Measurements from ENCODE around the gene SMTN.
A peak's percentile ranks its signal among the peaks of the same experiment; 100 is the strongest.

SMTN gene

DNA sequence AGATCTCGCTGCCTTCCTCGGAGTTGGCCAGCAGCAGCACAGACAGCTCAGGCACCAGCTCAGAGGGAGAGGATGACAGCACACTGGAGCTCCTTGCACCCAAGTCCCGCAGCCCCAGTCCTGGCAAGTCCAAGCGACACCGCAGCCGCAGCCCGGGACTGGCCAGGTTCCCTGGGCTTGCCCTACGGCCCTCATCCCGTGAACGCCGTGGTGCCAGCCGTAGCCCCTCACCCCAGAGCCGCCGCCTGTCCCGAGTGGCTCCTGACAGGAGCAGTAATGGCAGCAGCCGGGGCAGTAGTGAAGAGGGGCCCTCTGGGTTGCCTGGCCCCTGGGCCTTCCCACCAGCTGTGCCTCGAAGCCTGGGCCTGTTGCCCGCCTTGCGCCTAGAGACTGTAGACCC, 52.8 kb downstream of the SMTN start:
- DNase-seq: no peak

DNA sequence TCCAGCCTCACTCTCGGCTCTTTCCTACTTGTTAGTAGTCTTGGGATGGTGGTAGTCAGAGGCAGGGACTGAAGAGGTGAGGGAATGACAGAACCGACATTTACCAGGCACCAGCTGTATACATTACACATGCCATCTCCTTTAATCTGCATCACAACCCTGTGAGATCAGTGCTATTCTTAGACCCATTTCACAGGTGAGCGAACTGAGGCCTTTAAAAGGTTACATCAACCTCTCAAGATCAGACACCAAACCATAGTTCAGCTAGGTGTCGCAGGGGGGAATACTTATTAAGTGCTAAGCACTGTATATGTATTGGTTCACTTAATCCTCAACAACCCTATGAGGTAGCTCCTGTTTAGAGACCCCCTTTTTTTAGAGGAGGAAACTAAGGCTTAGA, 53.6 kb downstream of the SMTN start:
- no peak for DNase-seq

DNA sequence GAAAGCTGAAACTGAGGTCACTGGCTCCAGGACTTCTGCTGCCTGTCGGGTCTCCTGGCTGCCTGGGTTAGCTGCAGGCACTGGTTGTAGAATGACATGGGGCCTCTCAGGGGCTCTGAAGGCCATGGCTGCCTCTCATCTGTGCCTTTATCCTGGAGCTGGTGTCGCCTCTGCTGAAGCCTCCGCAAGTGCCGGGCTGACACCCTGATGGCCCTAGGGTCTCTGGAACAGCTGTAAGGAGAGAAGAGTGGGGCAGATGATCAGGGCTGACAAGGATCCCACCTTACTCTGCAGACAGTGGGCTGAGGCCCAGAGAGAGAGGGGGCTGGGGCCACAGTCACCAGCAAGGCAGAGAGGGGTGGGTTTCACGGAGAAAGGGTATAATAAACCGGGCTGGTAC, 54.6 kb downstream of the SMTN start:
- DNase-seq: no peak

DNA sequence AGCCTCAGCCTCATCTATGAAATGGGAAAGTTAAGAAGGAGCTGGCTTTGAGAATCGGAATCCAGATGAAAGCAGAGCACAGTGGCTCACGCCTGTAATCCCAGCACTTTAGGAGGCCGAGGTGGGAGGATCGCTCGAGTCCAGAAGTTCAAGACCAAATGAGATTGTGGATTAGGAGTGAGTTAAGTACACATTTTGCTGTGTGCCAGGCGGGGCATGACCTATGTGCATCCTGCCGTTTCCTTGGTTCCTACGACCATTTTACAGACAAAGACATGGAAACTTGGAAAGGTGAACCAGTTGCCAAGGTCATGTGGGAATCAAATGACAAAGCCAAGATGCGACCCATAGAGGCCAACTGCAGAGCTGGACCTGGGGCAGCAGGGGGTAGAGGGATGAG, 55.0 kb downstream of the SMTN start:
- no peak for DNase-seq

DNA sequence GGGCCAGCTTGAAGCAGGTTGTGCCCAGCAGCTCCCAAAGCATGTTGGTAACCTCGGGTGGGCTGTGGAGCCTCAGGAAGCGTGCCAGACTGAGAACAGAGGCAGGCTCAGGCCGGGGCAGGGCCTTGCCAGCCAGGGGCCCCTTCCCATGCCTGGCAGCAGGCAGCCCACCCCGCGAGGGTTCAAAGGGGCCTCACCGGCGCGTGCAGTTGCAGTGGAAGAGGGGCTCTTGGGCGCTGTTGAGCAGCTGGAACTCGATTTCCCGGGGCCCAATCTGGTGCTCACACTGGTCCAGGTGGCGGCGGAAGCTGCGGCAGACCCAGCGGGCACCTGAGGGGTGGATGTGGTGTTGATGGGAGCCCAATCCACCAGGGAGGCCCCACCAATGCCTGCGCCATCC, 55.6 kb downstream of the SMTN start:
- DNase-seq: no peak

DNA sequence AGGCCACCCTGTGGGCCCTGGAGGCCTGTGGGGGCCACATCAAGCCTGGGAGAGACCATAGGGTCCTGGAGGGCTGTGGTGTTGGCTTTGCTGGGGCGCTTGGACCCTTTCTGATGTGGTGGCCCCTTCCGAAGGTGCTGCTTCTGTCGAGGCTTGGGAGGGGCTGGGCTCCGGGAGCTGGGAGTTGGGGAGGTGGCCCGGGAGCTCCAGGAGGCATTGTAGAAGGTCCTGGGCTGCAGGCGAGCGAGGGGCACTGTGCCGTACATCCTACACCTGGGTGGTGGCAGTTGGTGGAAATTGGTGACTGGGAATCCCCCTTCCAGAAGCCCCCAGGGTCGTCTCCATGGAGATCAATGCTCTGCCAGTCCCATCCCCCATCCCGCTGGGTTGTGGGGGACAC, 56.6 kb downstream of the SMTN start:
- DNase-seq: no peak

DNA sequence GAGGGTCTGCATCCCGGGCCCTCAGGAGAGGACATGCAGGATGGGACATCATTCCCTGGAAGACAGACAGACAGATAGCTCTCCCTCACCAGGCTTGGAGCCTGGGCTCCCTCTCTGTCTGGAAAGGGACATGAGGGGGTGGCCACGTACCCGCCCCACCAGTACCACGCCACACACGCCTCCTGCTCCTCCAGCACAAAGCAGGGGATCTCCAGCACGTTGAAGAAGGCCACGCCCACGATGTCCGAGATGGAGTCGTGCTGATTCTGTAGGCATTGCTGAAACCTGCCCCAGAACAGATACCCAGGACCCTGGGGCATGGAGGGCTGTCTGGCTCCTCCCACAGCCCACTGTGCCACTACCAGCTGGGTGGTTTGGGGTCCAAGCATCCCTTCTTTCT, 57.0 kb downstream of the SMTN start:
- DNase-seq: no peak

DNA sequence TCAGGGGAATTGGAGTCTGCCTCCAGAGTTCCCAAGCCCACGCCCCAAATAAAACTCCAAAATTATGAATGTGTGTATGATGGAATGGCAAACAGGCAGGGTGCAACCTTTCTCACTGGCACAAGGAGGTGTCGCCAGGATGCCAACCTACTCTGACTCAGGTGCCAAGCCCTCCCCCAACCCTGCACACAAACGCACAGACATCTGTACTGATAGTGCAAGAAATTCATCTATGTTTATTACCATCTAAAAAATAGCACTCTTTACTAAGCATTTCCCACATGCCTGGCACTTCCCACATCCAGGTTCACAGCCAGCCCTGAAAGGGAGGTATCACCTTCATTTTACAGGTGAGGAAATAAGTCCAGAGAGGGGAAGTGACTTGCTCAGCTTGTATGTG, 57.9 kb downstream of the SMTN start:
- no peak for DNase-seq

DNA sequence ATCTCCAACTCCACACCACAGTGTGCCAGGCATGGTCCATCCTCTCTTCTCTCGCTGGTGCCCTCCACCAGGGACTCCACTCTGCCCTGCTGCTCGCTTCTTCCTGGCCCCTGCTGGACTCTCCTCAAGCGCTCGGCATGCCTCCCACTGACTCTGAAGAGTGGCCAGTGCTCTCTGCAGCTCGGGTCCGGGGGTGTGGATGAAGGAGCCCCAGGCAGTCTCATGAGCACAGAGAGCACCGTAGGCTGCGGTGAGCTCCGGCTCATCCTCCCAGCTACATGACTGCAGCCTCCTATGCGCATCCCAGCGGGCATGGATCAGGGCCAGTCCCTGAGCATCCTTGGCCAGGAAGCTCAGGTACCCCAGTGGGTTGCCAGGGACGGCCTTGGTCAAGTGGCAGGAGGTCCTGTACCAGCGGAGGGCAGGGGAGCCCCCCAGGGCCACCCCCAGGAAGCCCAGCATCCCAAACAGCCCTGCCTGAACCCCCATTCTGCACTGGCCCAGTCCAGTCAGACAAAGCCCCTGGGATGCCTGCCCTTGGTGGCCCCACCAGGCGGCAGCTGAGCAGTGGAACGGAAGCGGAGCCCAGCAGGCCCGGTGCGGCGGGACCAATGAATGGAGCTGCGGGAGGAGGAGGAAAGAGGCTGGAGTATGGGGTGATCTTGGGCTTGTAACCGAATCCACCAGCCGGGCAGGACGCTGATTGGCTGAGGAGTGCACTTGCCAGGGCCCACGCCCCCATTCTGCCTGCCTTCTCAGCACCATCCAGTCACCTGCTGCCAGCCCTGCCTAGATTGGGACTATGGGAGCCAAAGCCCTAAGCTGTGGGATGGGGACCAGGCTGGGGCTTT, 59.0 kb downstream of the SMTN start, which contains the start of gene PLA2G3:
PLA2G3 (minus strand) TSS at position 643 of the 851 bp plus-strand sequence; CDS start at position 489, 154 bp downstream.
- DNase-seq: no peak

DNA sequence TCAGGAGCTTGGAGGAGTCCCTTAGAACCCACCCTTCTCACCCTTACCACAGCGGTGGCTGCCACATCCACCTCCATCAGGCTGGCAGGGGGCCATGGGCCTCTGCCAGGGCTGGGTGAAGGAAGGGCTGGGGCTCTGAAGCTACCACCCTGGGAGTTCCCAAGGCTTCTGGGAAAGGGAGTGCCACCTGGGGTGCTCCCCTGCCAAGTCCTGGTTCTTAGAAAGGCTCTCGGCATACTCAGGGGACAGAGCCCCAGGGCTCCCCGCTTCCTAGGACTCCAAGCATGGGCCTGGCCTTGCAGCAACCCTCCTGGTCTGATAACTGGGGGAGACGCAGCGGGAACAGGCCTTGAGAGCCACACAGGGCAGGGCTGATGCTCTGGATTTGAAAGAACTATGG, 59.6 kb downstream of the SMTN start:
- no peak for DNase-seq

DNA sequence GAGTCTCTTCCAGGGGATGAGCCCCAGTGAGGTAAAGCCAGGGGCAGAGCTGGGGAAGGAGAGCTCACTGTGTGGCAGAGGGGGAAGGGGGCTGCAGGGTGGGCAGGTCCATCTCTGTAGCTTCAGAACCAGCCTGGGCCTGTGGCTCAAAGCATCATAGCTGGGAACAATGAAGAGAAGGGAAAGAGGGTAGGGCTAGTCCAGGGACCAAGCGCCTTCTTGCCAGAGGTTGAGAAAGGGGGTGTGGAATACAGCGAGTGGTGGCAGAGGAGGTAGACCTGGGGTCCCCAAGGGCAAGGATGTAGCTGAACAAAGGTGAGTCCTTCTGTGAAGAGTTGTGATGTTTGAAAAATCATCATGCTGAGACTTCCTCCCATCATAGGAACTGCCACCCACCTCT, 60.4 kb downstream of the SMTN start:
- DNase-seq: no peak

DNA sequence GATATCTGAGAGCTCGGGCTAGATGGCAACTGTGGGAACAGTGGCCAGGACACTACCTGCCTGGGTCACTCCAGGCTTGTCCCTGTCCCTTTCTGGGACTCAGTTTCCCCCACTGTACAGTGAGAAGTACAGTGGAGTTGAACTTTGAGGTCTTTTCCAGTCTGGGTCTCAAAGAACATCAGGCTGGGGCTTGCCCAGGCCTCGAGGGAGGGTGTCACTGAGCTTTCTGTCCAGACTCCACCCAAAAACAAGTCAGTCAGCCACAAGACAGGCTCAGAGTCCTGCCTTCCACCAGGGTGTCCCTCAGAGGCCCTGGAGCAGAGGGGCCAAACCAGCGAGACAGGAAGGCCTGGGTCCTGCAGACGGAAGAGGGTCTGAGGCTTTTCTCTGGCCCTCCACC, 61.2 kb downstream of the SMTN start:
- no peak for DNase-seq

DNA sequence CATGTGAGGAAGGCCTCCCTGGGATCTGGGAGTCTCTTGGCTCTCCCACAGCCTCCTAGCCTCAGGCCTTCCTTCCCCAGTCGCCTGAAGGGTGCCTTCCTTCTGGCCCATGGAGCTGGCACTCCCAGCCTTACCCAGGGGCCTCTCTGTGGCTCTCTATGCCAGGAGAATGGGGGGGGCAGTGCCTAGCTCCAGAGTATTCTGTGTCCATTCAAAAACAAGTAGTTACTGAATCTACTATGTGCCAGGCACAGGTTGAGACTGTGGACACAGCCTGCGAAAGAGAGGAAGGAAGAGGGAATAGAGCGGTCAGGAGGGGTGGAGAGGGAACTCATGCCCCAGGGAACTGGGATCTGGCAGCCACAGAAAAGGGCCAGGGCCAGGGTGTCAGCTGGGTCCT, 61.9 kb downstream of the SMTN start:
- DNase-seq: no peak

DNA sequence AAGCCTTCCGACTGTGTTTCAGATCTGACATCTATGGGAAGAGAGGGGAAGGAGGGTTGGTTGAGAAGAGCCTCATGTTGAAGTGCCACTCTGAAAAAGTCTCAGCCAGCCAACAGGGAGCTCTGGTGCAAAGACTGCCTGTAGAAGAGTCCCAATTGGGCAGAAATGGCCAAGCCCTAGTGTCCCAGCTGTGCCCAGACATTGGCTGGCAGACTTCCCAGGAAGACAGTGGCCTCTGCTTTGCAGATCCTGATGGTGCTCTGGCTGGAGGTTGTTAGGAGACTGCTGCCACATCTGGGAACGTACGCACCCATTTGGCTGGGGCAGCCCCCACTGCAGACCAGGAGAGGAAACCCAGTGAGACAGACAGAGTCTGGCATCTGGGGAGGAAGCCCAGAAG, 62.4 kb downstream of the SMTN start:
- no peak for DNase-seq

DNA sequence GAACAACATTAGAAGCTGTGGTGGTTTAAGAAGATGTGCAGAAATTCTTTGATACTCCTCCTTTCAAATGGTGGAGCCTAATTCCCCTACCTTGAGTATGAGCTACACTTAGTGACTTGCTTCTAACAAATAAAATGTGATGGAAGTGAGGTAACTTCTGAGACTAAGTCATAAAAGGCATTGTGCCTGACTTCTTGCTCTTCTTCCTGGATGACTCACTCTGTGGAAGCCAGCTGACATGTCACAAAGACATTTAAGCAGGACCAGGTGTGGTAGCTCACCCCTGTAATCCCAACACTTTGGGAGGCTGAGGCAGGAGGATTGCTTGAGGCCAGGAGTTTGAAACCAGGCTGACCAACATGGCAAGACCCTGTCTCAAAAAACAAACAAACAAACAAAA, 63.1 kb downstream of the SMTN start:
- DNase-seq: no peak

DNA sequence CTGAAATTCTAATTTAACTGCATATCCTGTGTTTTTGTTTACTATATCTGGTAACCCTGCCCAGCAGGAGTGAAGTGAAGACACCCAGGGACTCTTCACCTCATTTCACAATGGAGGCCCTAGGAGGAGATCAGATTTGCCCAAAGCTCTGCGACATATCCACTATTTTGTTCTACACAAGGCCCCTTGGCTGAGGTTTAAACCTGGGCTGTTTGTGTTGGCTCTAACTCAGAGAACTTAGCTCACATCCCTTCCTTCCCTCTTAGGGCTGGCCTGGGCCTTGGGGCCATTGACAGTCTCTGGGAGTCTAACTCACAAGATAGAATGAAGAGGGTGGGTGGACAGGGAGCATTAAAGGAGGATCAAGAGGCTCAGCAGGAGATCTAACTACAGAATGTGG, 67.4 kb downstream of the SMTN start:
- no peak for DNase-seq

DNA sequence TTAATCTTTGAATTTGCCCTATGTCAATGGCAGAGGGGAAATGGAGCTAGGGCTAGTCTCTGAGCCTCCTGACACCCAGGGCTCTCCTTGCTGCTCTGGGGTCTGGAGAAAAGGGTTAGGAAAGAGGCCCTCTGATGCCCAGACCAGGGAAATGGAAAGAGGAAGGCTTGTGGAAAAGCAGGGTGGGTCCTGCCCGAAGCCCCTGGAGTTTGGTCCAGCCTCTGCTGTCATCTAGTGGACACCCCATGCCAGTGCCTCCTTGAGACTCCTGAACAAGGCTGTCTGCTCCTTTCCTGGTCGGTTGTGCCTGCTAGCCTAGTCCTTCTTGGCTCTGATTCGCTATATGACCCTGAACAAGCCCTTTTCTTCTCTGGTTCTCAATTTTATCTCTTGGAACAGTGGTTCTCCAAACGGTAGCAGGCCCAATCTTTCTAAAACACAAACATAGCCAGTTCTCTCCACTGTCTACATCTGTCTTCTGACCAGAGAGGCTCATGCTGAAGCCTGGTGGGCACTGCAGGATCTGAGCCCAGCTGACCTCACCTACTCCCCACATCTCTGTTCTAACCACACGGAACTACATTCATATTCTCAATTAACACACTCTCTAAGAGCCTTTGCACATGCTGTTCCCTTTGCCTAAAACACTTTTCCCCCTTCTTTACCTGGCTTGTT, 68.0 kb downstream of the SMTN start:
- DNase-seq: peak; percentile 59

DNA sequence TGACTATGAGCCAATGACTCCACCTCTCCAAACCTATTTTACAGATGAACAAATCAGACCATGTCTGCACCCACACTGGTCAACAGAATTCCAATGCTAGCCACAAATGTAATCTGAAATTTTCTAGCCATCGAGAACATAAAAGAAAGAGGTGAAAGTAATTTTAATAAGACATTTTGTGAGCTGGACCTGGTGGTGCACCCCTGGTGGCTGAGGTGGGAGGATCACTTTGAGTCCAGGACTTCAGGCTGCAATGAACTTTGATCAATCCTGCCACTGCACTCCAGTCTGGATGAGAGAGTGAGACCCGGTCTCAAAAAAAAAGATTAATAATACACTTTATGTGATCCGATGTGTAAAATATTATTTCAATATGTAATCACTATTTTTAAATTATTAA, 69.5 kb downstream of the SMTN start:
- no peak for DNase-seq

DNA sequence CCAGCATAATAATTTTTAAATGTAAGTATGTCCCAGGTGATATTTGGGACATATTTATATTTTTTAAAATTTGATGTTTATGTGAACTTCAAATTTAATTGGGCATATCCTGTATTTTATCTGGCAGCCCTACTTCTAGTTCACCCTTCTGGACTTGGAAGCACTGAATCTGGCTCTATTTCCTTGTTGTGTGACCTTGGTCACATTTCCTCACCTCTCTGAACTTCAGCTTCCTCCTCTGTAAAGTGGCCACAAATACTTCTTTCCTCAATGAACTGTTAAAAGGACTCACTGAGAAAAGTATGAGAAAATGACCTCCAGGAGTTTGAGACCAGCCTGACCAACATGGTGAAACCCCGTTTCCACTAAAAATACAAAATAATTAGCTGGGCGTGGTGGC, 70.8 kb downstream of the SMTN start:
- DNase-seq: no peak

DNA sequence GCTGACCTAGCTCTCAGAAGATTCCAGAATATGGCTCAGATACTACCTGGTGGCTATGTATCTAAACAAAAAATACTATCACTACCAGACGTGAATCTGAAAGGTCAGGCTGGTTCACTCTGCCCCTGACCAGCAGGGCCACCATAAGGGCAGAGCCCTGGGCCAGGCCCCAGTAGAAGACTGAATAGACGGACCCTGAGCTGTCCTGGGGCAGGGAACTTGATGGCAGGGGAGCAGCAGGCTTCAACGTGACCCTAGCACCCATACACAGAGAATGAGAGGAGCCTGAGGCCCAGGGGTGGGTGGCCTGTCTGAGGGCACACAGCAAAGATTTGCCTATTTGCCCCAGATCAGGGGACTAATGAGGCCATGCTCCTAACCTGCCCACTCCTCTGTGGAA, 72.2 kb downstream of the SMTN start:
- no peak for DNase-seq
